Lower lobe of right lung (tissue), 2 donors: ENCODE data around the gene DPYD. TPM values are rescaled to one million over a fixed set of nuclear protein-coding genes. Genes with fewer than 3 reads are reported as not detected.

Experiments
- ATAC-seq, 2 donors: fragments of 200-7000 bp; cut with Tn5 transposase; one replicate each; pipeline ENCODE4 v1.9.1; 2020 to 2022; ENCODE audit warnings: mild to moderate bottlenecking in 2 of 2, moderate library complexity in 2 of 2
- DNase-seq: peaks from one replicate; pipeline ENCODE4 v3.0.0-alpha.2; 2020
- H3K27ac ChIP-seq: fragments of 200-600 bp; one replicate; pipeline ENCODE4 v1.8.0; 2022
- H3K27me3 ChIP-seq: fragments of 200-600 bp; one replicate; pipeline ENCODE4 v1.8.0; 2022; ENCODE audit warnings: low read depth
- H3K36me3 ChIP-seq: fragments of 200-600 bp; one replicate; pipeline ENCODE4 v1.8.0; 2022; ENCODE audit warnings: mild to moderate bottlenecking
- H3K4me1 ChIP-seq: fragments of 200-600 bp; one replicate; pipeline ENCODE4 v1.8.0; 2022
- H3K4me3 ChIP-seq: fragments of 200-600 bp; one replicate; pipeline ENCODE4 v1.8.0; 2022; ENCODE audit warnings: mild to moderate bottlenecking
- H3K9me3 ChIP-seq: fragments of 200-600 bp; one replicate; pipeline ENCODE4 v1.8.0; 2022
- CTCF ChIP-seq: fragments of 200-600 bp; IDR thresholded peaks from one replicate; pipeline ENCODE4 v1.8.0; 2022; ENCODE audit warnings: antibody characterized with exemption, mild to moderate bottlenecking
- intact Hi-C: fragments of 100-400 bp; cut with DNase I; formaldehyde crosslinking; loops from one replicate; pipeline ENCODE4 v1.11.0; 2022
- total RNA-seq: library from RNA; stranded (reverse); fragmentation: NEBNext Ultra II Directional; extraction: Animal tissue kit (Norgen Biotek cat#: 25700); gene quantifications from one replicate; pipeline ENCODE4 v1.2.1, GENCODE V29; 2021
- donor health status: DM: no; HTN: yes; CAD: no; lungs with severe emphysema.

Gene DPYD
- total RNA-seq, 1 donor from 2014 or later = 91.9 TPM

- Histone ChIP-seq H3K4me1 (peaks cover 10% of the 10 kb centered on the region), H3K27ac (no peak overlapping the region), H3K9me3 (no peaks in the 10 kb centered on the region), H3K36me3 (no peaks in the 10 kb centered on the region), H3K4me3 (no peak overlapping the region), H3K27me3 (no peaks in the 10 kb centered on the region)
- no peak for DNase-seq
- TF ChIP-seq CTCF = no peak
- intact Hi-C loops = no loop called here
- ATAC-seq = no peak
These were observed 288.1 kb downstream of the DPYD start for GRCh38 chr1:97632776-97633175.

- Histone ChIP-seq H3K27me3 (no peaks in the 10 kb centered on the region), H3K36me3 (no peaks in the 10 kb centered on the region), H3K4me1 (peaks cover 10% of the 10 kb centered on the region), H3K27ac (no peak overlapping the region), H3K4me3 (no peak overlapping the region), H3K9me3 (no peaks in the 10 kb centered on the region)
- intact Hi-C loops = no loop called here
- DNase-seq = no peak
- TF ChIP-seq CTCF = no peak
- no peak for ATAC-seq
These were observed 288.8 kb downstream of the DPYD start for GRCh38 chr1:97632075-97632474.

GRCh38 chr1:97630948-97631347, 289.9 kb downstream of the DPYD start:
- Histone ChIP-seq H3K36me3 (no peaks in the 10 kb centered on the region), H3K9me3 (no peaks in the 10 kb centered on the region), H3K4me3 (no peak overlapping the region), H3K4me1 (peaks cover 10% of the 10 kb centered on the region), H3K27ac (no peak overlapping the region), H3K27me3 (no peaks in the 10 kb centered on the region)
- DNase-seq (no peak), ATAC-seq (no peak)
- intact Hi-C loops = no loop called here
- no peak for TF ChIP-seq CTCF

GRCh38 chr1:97630281-97630680, 290.6 kb downstream of the DPYD start:
- H3K36me3 ChIP-seq = no peaks in the 10 kb centered on the region
- DNase-seq (no peak), ATAC-seq (no peak)
- H3K27ac ChIP-seq = no peak overlapping the region
- no peaks in the 10 kb centered on the region for H3K27me3 ChIP-seq
- no peaks in the 10 kb centered on the region for H3K9me3 ChIP-seq
- intact Hi-C loops = no loop called here
- H3K4me1 ChIP-seq = peaks cover 10% of the 10 kb centered on the region
- TF ChIP-seq CTCF = no peak
- no peak overlapping the region for H3K4me3 ChIP-seq

GRCh38 chr1:97623220-97623619, 297.6 kb downstream of the DPYD start:
- Histone ChIP-seq H3K4me1 (no peaks in the 10 kb centered on the region), H3K27ac (peak overlapping the region; percentile 22), H3K4me3 (no peak overlapping the region), H3K27me3 (no peaks in the 10 kb centered on the region), H3K9me3 (no peaks in the 10 kb centered on the region), H3K36me3 (no peaks in the 10 kb centered on the region)
- no peak for DNase-seq
- no peak for ATAC-seq
- no peak for TF ChIP-seq CTCF
- intact Hi-C loops = no loop called here

GRCh38 chr1:97621955-97622354, 298.9 kb downstream of the DPYD start:
- Histone ChIP-seq H3K27me3 (no peaks in the 10 kb centered on the region), H3K9me3 (no peaks in the 10 kb centered on the region), H3K36me3 (no peaks in the 10 kb centered on the region), H3K4me3 (no peak overlapping the region), H3K27ac (no peak overlapping the region), H3K4me1 (no peaks in the 10 kb centered on the region)
- no peak for DNase-seq
- no peak for TF ChIP-seq CTCF
- no peak for ATAC-seq
- intact Hi-C loops = no loop called here
